ENCODE results near the gene RAD51B.

- no peak for TF ChIP-seq CTCF (IDR thresholded peaks at IDR 0.05; ENCODE audit: low read length)
- TF ChIP-seq EZH2phosphoT487 (IDR thresholded peaks at IDR 0.05; ENCODE audit: low read length): no peak
- TF ChIP-seq EZH2 (optimal IDR thresholded peaks at IDR 0.05; ENCODE audit: low read depth, low read length): no peak
These were observed 196.0 kb downstream of the RAD51B start for GRCh38 chr14:68015356-68016254.
